COR-L47 (cell line): ENCODE results near the gene RAB7A.

ENCODE experiments used
- DNase-seq: peaks from one replicate; lab custom pipeline; 2025; lab: John Stamatoyannopoulos, UW

Gene RAB7A

DNA sequence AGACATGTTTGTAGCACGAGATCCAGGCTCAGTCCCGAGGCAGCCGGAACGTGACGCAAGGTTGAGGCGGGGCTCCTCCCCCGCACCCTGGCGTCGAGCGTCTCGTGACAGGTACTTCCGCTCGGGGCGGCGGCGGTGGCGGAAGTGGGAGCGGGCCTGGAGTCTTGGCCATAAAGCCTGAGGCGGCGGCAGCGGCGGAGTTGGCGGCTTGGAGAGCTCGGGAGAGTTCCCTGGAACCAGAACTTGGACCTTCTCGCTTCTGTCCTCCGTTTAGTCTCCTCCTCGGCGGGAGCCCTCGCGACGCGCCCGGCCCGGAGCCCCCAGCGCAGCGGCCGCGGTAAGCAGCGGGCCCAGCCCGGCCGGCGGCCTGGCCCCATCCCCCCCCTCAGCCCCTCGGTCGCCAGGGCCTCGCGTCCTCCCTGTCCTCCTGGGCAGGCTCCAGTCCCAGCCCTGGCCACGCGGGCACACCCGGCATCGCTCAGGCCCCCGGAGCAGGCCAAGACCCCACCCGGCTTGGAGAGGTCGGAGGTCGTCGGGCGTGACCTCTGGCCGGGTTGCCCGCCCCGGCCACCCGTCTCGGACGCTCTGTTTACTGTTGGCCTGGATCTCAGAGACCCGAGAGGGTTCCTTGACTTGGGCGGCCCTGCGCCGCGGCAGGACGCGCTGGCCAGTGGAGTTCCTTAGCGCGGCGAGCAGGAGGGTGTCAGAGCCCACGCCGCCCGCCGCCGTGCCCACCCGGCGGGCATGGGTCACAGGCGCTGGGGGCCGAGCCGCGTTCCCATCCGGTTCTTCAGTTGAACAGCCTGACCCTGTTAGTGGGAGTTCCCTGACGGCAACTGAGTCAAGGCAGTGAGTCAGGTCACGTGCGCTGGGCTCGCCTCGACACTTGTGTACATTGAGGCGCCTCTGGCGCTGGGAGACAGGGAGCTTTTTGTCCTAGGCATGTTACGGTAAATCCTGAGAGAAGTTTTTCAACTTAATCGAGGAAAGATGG is at the start of gene RAB7A:
TSS of gene RAB7A (plus strand) at position 161 of the 994 bp plus-strand sequence. CDS start 69,185 bp downstream, outside the sequence.
- peak; percentile 99 for DNase-seq

GRCh38 chr3:128679338-128679737 is 46.6 kb upstream of the RAB7A start:
- DNase-seq: no peak

GRCh38 chr3:128680603-128681368 is 45.2 kb upstream of the RAB7A start:
- DNase-seq: peak; percentile 99

GRCh38 chr3:128681369-128681829 is 44.6 kb upstream of the RAB7A start:
- no peak for DNase-seq

DNA sequence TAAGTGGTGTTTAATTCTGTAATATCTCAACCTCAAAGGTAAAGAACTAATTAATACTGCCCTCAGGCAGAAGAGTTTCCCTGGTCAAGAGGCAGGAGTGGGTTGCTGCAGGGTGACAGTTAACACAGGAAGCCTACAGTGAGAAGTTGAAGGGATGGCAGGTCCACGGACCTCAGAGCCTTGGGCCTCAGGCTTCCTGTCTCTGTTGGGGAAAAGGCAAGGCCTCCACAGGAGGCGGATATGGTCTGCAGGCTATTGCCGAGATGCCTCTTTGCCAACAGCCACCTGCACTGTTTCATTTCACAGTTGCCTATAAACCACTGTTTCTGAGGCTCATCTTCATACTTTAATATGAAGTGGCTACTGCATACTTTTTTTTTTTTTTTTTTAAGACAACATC is 42.0 kb upstream of the RAB7A start:
- DNase-seq: no peak

DNA sequence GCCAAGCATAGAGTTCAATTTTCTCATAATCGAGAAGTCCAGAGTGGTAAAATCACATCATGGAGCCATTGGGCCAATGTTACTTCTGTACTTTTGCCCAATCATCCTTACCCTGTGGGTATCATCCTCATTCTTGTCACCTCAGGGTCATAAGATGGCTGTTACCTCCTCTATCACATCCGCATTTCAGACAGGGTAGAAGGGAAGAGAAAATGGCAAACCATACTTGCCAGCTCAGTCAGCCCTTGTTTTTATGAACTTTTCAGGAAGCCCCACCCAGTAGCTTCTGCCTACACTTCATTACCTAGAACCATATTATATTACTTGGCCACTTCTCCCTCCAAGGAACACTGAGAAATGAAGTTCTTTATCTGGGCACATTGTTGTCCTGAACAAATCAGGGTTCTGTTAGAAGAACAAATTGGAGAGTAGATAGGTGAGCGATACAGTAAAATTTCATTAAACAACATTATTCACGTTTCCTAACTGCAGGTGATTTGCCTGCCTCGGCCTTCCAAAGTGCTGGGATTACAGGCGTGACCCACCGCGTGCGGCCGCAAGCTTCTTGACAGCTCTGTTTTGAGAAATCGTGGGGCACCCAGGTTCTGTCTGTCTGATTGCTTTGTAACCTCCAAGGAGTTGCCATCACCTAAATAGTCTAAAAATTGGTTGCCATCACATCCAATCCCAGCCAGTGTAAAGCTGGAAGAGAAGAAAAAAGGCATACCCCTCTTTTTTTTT is 40.8 kb upstream of the RAB7A start:
- DNase-seq: no peak

DNA sequence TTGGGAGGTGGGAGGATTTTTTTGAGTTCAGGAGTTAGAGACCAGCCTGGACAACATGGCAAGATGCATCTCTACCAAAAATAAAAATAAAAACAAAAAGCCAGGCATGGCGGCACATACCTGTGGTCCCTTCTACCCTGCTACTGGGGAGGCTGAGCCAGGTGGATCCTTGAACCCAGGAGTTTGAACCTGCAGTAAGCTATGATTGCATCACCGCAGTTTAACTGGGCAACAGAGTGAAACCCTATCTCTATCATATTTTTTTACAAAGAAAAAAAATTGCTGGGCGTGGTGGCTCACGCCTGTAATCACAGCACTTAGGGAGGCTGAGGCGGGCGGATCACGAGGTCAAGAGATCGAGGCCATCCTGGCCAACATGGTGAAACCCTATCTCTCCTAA is 39.5 kb upstream of the RAB7A start:
- DNase-seq: no peak

DNA sequence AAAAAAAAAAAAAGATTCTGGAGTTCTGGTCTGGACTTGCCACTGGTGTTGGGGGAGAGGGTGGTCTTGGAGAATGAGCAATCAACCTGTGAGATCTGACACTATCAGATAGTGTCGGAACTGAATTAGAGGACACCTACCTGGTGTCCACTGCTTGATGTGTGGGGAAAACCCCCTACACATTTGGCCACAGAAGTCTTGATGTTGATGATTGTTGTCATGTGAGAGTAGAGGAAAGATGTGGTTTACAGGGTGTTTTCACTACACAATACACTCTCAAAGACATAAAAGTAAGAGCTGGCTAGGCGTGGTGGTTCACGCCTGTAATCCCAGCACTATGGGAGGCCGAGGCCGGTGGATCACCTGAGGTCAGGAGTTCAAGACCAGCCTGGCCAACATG is 36.9 kb upstream of the RAB7A start:
- no peak for DNase-seq

GRCh38 chr3:128693696-128694095 is 32.3 kb upstream of the RAB7A start:
- DNase-seq: no peak

DNA sequence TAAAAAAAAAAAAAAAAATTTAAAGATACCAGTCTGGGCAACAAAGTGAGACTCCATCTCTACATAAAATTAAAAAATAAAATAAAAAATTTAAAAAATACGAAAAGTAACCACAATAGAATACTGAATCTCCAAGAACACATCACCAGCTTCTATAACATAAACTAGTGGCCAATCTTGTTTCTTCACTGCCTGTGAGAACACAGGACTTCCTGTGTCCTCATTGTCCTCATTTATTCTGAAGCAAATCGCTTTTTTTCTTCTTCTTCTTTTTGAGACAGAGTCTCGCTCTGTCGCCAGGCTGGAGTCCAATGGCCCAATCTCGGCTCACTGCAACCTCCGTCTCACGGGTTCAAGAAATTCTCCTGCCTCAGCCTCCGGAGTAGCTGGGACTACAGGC is 28.6 kb upstream of the RAB7A start:
- no peak for DNase-seq

- no peak for DNase-seq
Observed at GRCh38 chr3:128698211-128699047, 27.6 kb upstream of the RAB7A start.

GRCh38 chr3:128701342-128702212 is 24.4 kb upstream of the RAB7A start:
- no peak for DNase-seq

DNA sequence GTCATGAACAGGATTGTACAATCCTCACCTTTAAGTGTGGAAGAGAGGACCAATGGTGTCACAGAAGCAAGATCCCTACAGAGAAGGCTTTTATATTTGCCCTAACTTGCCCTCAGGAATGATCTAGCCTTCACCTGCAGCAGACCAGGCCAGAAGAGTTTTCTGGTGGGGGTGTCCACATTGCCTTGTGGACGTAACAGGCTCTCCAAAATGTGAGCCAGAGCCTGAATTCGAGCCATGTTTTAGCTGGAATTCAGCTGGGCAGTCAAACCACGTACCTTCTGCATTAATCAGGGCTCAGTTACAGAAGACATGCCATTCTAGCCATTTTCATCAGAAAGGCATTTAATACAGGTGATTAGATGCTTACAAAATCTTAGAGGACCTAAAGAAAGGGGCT is 23.6 kb upstream of the RAB7A start:
- no peak for DNase-seq

DNA sequence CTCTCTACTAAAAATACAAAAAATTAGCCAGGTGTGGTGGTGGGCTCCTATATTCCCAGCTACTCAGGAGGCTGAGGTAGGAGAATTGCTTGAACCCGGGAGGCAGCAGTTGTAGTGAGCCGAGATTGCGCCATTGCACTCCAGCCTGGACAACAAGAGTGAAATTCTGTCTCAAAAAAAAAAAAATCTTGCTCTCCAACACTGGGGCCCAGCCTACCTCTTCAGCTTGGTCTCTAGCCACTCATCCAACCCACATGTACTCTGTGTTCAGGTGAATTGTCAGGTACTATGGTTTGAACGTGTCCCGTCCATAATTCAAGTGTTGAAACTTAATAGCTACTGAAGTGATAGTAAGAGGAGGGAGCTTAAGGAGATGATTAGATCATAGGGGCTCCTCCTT is 22.4 kb upstream of the RAB7A start:
- DNase-seq: no peak

DNA sequence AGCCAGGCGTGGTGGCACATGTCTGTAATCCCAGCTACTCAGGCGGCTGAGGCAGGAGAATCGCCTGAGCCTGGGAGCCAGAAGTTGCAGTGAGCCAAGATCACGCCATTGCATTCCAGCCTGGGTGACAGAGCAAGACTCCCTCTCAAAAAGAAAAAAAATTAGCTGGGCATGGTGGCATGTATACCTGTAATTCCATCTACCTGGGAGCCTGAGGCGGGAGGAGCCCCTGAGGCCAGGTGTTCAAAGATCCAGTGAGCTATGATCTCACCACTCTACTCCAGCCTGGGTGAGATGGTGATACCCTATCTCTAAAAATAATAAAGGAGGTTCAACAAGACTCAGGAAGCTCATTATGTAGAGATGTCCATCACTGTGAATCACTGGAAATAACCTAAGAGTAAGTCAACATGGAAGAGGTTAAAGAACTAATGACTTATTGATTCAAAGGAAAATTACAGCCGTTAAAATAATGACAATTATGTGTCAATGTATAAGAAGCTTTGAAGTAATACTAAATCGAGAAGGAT is 19.8 kb upstream of the RAB7A start:
- no peak for DNase-seq

DNA sequence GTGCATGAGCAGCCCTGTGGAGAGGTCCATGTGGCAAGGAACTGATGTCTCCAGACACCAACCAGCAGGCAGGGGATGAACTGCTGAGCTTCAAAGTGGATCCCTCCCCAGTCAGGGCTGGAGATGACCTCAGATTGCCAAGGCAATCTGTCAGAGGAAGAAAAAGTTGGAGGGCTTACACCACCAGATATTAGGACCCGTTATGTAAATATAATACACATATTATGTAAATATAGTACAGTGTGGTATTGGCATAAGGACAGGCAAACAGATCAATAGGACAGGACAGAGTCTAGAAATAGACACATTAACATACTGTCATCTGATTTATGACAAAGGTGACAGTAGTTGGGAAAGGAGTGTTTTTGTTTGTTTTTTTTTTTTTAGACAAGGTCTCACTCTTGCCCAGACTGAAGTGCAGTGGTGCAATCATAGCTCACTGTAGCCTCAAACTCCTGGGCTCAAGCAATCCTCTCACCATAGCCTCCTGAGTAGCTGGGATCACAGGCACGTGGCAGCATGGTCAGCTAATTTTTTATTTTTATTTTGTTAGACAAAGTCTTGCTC is 18.0 kb upstream of the RAB7A start:
- no peak for DNase-seq

- no peak for DNase-seq
Observed at GRCh38 chr3:128709038-128709437, 16.9 kb upstream of the RAB7A start.

GRCh38 chr3:128709506-128710210 is 16.3 kb upstream of the RAB7A start:
- no peak for DNase-seq
